ENCODE data around the gene FBH1.

The FBH1 gene

GRCh38 chr10:5927306-5927705 is 37.3 kb downstream of the FBH1 start:
- DNase-seq (ENCODE audit: low read depth): no peak
- H3K4me3 ChIP-seq (ENCODE audit: low read depth, low read length): no peak overlapping the region
- TF ChIP-seq, protein P1, sequence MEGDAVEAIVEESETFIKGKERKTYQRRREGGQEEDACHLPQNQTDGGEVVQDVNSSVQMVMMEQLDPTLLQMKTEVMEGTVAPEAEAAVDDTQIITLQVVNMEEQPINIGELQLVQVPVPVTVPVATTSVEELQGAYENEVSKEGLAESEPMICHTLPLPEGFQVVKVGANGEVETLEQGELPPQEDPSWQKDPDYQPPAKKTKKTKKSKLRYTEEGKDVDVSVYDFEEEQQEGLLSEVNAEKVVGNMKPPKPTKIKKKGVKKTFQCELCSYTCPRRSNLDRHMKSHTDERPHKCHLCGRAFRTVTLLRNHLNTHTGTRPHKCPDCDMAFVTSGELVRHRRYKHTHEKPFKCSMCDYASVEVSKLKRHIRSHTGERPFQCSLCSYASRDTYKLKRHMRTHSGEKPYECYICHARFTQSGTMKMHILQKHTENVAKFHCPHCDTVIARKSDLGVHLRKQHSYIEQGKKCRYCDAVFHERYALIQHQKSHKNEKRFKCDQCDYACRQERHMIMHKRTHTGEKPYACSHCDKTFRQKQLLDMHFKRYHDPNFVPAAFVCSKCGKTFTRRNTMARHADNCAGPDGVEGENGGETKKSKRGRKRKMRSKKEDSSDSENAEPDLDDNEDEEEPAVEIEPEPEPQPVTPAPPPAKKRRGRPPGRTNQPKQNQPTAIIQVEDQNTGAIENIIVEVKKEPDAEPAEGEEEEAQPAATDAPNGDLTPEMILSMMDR (IDR thresholded peaks at IDR 0.05; ENCODE audit: low read depth, low read length): no peak
- TF ChIP-seq MAX (IDR thresholded peaks at IDR 0.05; ENCODE audit: low read depth, low read length) (no peak), MYC (IDR thresholded peaks at IDR 0.05; ENCODE audit: low read depth, low read length) (no peak), POLR2A (IDR thresholded peaks at IDR 0.05; ENCODE audit: extremely low read depth, insufficient read length) (no peak)

- TF ChIP-seq, protein P1 (IDR thresholded peaks at IDR 0.05; ENCODE audit: low read depth, low read length): no peak
- TF ChIP-seq MYC (IDR thresholded peaks at IDR 0.05; ENCODE audit: low read depth, low read length): no peak
- no peak for TF ChIP-seq POLR2A (IDR thresholded peaks at IDR 0.05; ENCODE audit: extremely low read depth, insufficient read length)
- TF ChIP-seq MAX (IDR thresholded peaks at IDR 0.05; ENCODE audit: low read depth, low read length): no peak
- no peak for DNase-seq (ENCODE audit: low read depth)
- H3K4me3 ChIP-seq (ENCODE audit: low read depth, low read length): no peak overlapping the region
Observed at GRCh38 chr10:5929442-5929841, 39.4 kb downstream of the FBH1 start.

- no peak for DNase-seq (ENCODE audit: low read depth)
- no peak for TF ChIP-seq MYC (IDR thresholded peaks at IDR 0.05; ENCODE audit: low read depth, low read length)
- TF ChIP-seq MAX (IDR thresholded peaks at IDR 0.05; ENCODE audit: low read depth, low read length): no peak
- TF ChIP-seq, protein P1 (IDR thresholded peaks at IDR 0.05; ENCODE audit: low read depth, low read length): no peak
- TF ChIP-seq POLR2A (IDR thresholded peaks at IDR 0.05; ENCODE audit: extremely low read depth, insufficient read length): no peak
- H3K4me3 ChIP-seq (ENCODE audit: low read depth, low read length): no peak overlapping the region
Observed at GRCh38 chr10:5930272-5930671, 40.2 kb downstream of the FBH1 start.

GRCh38 chr10:5932345-5932744 is 42.3 kb downstream of the FBH1 start:
- TF ChIP-seq MYC (IDR thresholded peaks at IDR 0.05; ENCODE audit: low read depth, low read length): no peak
- TF ChIP-seq POLR2A (IDR thresholded peaks at IDR 0.05; ENCODE audit: extremely low read depth, insufficient read length): no peak
- no peak for TF ChIP-seq MAX (IDR thresholded peaks at IDR 0.05; ENCODE audit: low read depth, low read length)
- TF ChIP-seq, protein P1 (IDR thresholded peaks at IDR 0.05; ENCODE audit: low read depth, low read length): no peak
- H3K4me3 ChIP-seq (ENCODE audit: low read depth, low read length): no peak overlapping the region
- DNase-seq (ENCODE audit: low read depth): no peak

DNA sequence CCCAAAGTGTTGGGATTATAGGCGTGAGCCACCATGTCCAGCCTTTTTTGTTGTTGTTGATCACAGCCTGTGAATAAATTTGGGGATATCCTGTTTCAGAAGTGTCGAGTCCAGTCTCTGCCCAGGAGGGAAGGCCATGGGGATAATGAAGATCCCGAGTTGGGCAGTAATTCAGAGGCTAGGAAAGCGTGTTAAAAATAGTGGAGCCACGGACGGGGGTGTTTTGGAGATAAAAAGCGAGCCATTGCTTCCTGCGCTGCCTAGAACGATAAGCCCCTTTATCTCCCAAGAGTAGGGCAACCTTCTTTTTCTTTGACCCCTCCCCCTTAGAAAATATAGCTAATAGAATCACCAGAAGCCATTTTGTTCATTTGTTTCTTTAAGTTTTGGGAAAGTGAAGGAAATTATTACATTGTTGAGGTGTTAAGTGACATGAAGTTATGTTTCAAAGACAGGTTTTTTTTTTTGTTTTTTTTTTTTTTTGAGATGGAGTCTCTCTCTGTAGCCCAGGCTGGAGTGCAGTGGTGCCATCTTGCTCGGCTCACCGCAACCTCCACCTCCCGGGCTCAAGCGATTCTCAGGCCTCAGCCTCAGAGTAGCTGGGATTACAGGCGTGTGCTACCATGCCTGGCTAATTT is 44.0 kb downstream of the FBH1 start:
- no peak overlapping the region for H3K4me3 ChIP-seq (ENCODE audit: low read depth, low read length)
- TF ChIP-seq POLR2A (IDR thresholded peaks at IDR 0.05; ENCODE audit: extremely low read depth, insufficient read length) (no peak), MAX (IDR thresholded peaks at IDR 0.05; ENCODE audit: low read depth, low read length) (no peak)
- DNase-seq (ENCODE audit: low read depth): no peak

- DNase-seq (ENCODE audit: low read depth): no peak
- no peak for TF ChIP-seq POLR2A (IDR thresholded peaks at IDR 0.05; ENCODE audit: extremely low read depth, insufficient read length)
- TF ChIP-seq, protein P1 (IDR thresholded peaks at IDR 0.05; ENCODE audit: low read depth, low read length): no peak
- TF ChIP-seq MAX (IDR thresholded peaks at IDR 0.05; ENCODE audit: low read depth, low read length): no peak
- no peak for TF ChIP-seq MYC (IDR thresholded peaks at IDR 0.05; ENCODE audit: low read depth, low read length)
- H3K4me3 ChIP-seq (ENCODE audit: low read depth, low read length): no peak overlapping the region
Observed at GRCh38 chr10:5935628-5936027, 45.6 kb downstream of the FBH1 start.

Data from NB4 (cell line).